Tibial artery (tissue), 4 donors: ENCODE data around the gene CHRNB2.

Source experiments
- DNase-seq, 2 donors: peaks; one replicate each; pipeline ENCODE4 v3.0.0-alpha.2; 2019
- H3K27ac ChIP-seq, 2 donors: fragments of 200-600 bp; sonication (generic) in 1 of 2; 1 replicate in 1 of 2; 2 replicates in 1 of 2; pipeline ENCODE4 v1.5.1; 2018 to 2019; ENCODE audit warnings: mild to moderate bottlenecking in 1 of 2
- H3K27me3 ChIP-seq, 2 donors: fragments of 200-600 bp; sonication (generic) in 1 of 2; one replicate each; pipeline versions ENCODE4 v1.5.1 to v1.6.0; 2016 to 2019
- H3K36me3 ChIP-seq, 3 donors: fragments of 200-600 bp; sonication (generic) in 2 of 3; one replicate each; pipeline ENCODE4 v1.5.1; 2016 to 2019; ENCODE audit warnings: mild to moderate bottlenecking in 2 of 3
- H3K4me1 ChIP-seq, 4 donors: fragments of 200-600 bp; sonication (generic) in 2 of 4; 1 replicate in 3 of 4; 2 replicates in 1 of 4; pipeline ENCODE4 v1.5.1; 2016 to 2019
- H3K4me3 ChIP-seq, 2 donors: fragments of 200-600 bp; sonication (generic) in 1 of 2; 1 replicate in 1 of 2; 2 replicates in 1 of 2; pipeline ENCODE4 v1.5.1; 2018 to 2019; ENCODE audit warnings: mild to moderate bottlenecking in 2 of 2
- H3K9me3 ChIP-seq, 3 donors: fragments of 200-600 bp; sonication (generic) in 1 of 3; one replicate each; pipeline ENCODE4 v1.5.1; 2016 to 2019
- CTCF ChIP-seq, 2 experiments: fragments of 200-600 bp in 1 of 2; fragments of 450-650 bp in 1 of 2; IDR thresholded peaks; one replicate each; pipeline ENCODE4 v1.5.1; 2017 to 2019; ENCODE audit warnings: antibody characterized with exemption in 2 of 2, mild to moderate bottlenecking in 1 of 2, moderate library complexity in 1 of 2
- intact Hi-C: fragments of 100-400 bp; cut with DNase I; formaldehyde crosslinking; loops from one replicate; pipeline ENCODE4 v1.15.0; 2023; ENCODE audit warnings: low total_unique reads

Gene CHRNB2

DNA sequence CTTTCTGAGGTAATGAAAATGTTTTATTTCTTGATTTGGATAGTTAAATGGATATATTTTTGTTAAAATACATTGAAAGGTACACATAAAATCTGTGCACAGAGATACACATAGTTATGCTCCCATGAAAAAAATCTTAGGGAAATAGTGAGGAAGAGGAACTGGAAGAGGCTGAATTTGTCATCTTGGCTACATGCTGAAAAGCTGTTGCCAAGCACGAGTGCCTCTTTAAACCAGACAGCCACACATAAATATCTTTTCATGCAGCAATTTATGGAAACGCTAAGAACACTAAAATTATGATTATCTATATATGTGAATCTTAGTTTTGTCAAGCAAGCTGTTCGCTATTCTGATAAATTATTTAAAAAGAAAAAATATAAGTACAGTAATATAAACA, 53.2 kb downstream of the CHRNB2 start:
- Histone ChIP-seq H3K9me3 (no peaks in the 10 kb centered on the region), H3K36me3 (no peaks in the 10 kb centered on the region), H3K27ac (no peak overlapping the region), H3K4me1 (peaks cover 0 to 7% (median 0%) of the 10 kb centered on the region in 4 donors), H3K4me3 (no peak overlapping the region), H3K27me3 (no peaks in the 10 kb centered on the region)
- DNase-seq = no peak
- TF ChIP-seq CTCF (IDR thresholded peaks at IDR 0.05) = no peak
- intact Hi-C loops = loop anchor here (10.0 kb wide), 1 partner anchor 56 kb away; the partner anchor contains the start of gene CHRNB2

DNA sequence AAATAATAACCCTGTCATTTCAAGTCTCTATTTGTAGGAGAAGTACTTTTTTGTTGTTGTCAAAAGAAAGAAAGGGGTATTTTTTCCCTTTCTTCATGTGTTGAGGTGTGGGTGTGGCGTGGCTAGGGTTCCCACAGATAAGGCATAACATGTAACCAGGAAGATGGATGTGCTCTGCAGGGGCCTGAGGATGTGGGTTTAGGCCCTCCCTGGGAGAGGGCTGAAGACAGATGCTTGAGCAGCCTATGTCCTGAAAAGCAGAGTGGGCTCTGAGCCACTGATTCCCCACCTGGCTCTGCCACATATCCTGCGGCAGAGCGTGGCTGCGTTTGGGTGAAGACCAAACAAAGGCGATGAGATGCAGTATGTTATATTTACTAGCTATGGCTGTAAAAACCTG, 54.3 kb downstream of the CHRNB2 start:
- Histone ChIP-seq H3K4me3 (no peak overlapping the region), H3K4me1 (peaks cover 0 to 17% (median 8%) of the 10 kb centered on the region in 4 donors), H3K36me3 (no peaks in the 10 kb centered on the region), H3K27ac (no peak overlapping the region), H3K27me3 (no peaks in the 10 kb centered on the region), H3K9me3 (no peaks in the 10 kb centered on the region)
- DNase-seq = no peak
- intact Hi-C loops = loop anchor here (10.0 kb wide), 1 partner anchor 57 kb away; the partner anchor contains the start of gene CHRNB2
- no peak for TF ChIP-seq CTCF (IDR thresholded peaks at IDR 0.05)

DNA sequence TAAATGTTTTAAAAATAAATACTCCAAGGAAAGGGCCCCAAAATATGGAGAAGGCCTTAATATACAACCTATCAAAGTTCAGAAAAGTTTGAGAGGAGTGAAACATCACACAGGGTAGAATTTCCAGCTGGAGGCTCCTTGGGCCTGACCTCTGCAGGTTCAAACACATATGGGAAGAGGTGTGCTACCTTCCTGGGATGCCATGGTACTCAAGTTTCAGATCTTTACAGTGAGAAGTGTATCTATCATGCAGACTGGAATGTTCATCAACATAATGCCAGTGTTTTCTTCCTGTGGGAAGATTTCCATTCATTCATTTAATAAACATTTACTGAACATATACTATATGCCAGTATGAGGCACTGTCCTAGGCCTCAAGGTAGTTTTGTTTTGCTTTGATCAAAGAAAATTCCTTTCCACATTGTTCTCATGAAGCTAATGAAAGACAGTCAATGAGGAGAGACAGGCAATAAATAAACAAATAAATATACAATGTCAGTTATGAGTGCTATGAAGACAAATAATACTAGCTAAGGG, 55.0 kb downstream of the CHRNB2 start:
- no peak for TF ChIP-seq CTCF (IDR thresholded peaks at IDR 0.05)
- Histone ChIP-seq H3K9me3 (no peaks in the 10 kb centered on the region), H3K27ac (no peak overlapping the region), H3K4me3 (no peak overlapping the region), H3K27me3 (no peaks in the 10 kb centered on the region), H3K4me1 (peaks cover 0 to 18% (median 10%) of the 10 kb centered on the region in 4 donors), H3K36me3 (no peaks in the 10 kb centered on the region)
- intact Hi-C loops = loop anchor here (10.0 kb wide), 1 partner anchor 58 kb away; the partner anchor contains the start of gene CHRNB2
- DNase-seq = no peak

GRCh38 chr1:154623358-154623757, 55.8 kb downstream of the CHRNB2 start:
- TF ChIP-seq CTCF (IDR thresholded peaks at IDR 0.05) = no peak
- intact Hi-C loops = loop anchor here (10.0 kb wide), 1 partner anchor 59 kb away; the partner anchor contains the start of gene CHRNB2
- peaks cover 0 to 18% (median 10%) of the 10 kb centered on the region in 4 donors for H3K4me1 ChIP-seq
- H3K4me3 ChIP-seq = no peak overlapping the region
- no peaks in the 10 kb centered on the region for H3K36me3 ChIP-seq
- H3K27me3 ChIP-seq = no peaks in the 10 kb centered on the region
- H3K9me3 ChIP-seq = no peaks in the 10 kb centered on the region
- no peak for DNase-seq
- no peak overlapping the region for H3K27ac ChIP-seq

DNA sequence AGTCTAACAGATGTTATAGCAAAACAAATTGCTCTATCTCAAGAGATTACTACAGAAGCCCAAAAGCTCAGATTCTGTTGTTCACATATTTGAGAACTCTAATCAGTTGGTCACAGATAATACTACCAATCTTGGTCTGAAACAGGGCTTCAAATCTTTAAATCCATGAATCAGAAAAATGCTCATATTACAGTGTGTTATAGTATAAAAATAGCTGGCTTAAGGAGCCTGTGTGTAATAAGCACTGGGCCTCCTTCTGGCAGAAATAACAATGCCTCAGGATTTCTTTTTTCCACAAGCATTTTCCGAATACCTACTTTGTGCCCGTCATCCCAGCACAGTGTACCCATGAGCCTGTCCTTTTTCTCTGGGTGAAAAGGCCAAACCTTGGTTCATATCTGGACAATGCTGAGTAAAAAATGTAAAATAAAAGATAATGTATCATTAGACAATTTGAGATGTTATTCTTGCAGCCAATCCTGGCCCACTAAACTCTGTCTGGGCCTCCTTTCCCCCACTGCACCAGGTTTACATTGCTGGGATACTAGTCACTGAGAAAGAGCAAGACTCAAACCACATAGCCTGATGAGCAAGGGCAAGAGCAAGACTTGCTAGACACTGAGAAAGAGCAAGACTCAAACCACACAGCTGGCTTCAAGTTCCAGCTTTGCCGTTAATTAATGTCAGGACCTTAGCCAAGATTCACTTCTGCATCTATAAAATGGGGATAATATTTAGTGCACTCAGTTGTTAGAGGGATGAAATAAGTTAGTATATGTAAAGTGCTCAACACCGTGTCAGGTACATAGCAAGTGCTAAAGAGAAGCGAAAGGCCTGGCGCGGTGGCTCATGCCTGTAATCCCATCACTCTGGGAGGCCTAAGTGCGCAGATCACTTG, 57.4 kb downstream of the CHRNB2 start:
- Histone ChIP-seq H3K4me1 (peaks cover 0 to 18% (median 10%) of the 10 kb centered on the region in 4 donors), H3K36me3 (no peaks in the 10 kb centered on the region), H3K9me3 (no peaks in the 10 kb centered on the region), H3K27ac (no peak overlapping the region), H3K27me3 (no peaks in the 10 kb centered on the region), H3K4me3 (no peak overlapping the region)
- intact Hi-C loops = loop anchor here (10.0 kb wide), 1 partner anchor 60 kb away; the partner anchor contains the start of gene CHRNB2
- DNase-seq = no peak
- no peak for TF ChIP-seq CTCF (IDR thresholded peaks at IDR 0.05)
